ENCODE data around the gene ABCD1.
A peak's percentile ranks its signal among the peaks of the same experiment; 100 is the strongest.
"Not testable (repeated sequence)": the region's sequence is repeated elsewhere in the genome, so short reads cannot be mapped to it uniquely, and the experiment has no call there.

Gene ABCD1

GRCh38 chrX:153724252-153725038 lies at the start of gene ABCD1, which contains the start of gene BCAP31 (continued):
- TF ChIP-seq ZNF513 (tag by site-specific recombination; IDR thresholded peaks at IDR 0.05) (peak; percentile 52), PATZ1 (tag by site-specific recombination; IDR thresholded peaks at IDR 0.05) (peak; percentile 78), KLF10 (tag by site-specific recombination; IDR thresholded peaks at IDR 0.05) (peak; percentile 39), ZNF274 (IDR thresholded peaks at IDR 0.05; ENCODE audit: low read length) (no peak), ZNF274 (tag by site-specific recombination; IDR thresholded peaks at IDR 0.05; ENCODE audit: borderline replicate concordance) (no peak), ZNF76 (tag by site-specific recombination; IDR thresholded peaks at IDR 0.05; ENCODE audit: borderline replicate concordance, low read depth) (peak; percentile 89), ZNF596 (tag by site-specific recombination; IDR thresholded peaks at IDR 0.05) (no peak), SP2 (tag by site-specific recombination; IDR thresholded peaks at IDR 0.05) (peak; percentile 51), IKZF3 (tag by site-specific recombination; IDR thresholded peaks at IDR 0.05) (peak; percentile 50), SP3 (tag by site-specific recombination; IDR thresholded peaks at IDR 0.05) (peak; percentile 90), ZNF837 (tag by site-specific recombination; IDR thresholded peaks at IDR 0.05) (no peak)

GRCh38 chrX:153681175-153681574 lies 43.5 kb upstream of the ABCD1 start:
- ChIA-PET CTCF (interaction anchor here (5.1 kb wide), 1 partner anchor 13 kb away, joined by 39 read pairs; no protein-coding TSS in a partner anchor), POLR2A (no interaction called here)
- Histone ChIP-seq H3K36me3 (ENCODE audit: control insufficient read depth in 2 of 2, insufficient read depth in 1 of 2, low read length in 2 of 2) (no peaks in the 10 kb centered on the region), H3K4me3 (ENCODE audit: low read depth, low read length) (no peak overlapping the region), H3K9me3 (ENCODE audit: control insufficient read depth, insufficient read depth, low read depth, low read length) (no peaks in the 10 kb centered on the region), H3K4me1 (ENCODE audit: control insufficient read depth, insufficient read depth, low read length) (no peaks in the 10 kb centered on the region), H3K27ac (ENCODE audit: extremely low read depth, low read depth, low read length) (no peak overlapping the region)
- TF ChIP-seq BCL6B (tag by site-specific recombination; IDR thresholded peaks at IDR 0.05) (no peak), PRDM4 (tag by site-specific recombination; IDR thresholded peaks at IDR 0.05) (0 out of 2 replicates have a peak, but pooled peaks have one; percentile 32), ZNF768 (tag by site-specific recombination; IDR thresholded peaks at IDR 0.05) (no peak), ZNF658 (tag by site-specific recombination; IDR thresholded peaks at IDR 0.05) (no peak), ZBTB20 (tag by site-specific recombination; IDR thresholded peaks at IDR 0.05) (no peak), WT1 (tag by site-specific recombination; IDR thresholded peaks at IDR 0.05) (no peak), HOXD13 (CRISPR knock-in tag; IDR thresholded peaks at IDR 0.05; ENCODE audit: borderline replicate concordance) (no peak), ZNF362 (tag by site-specific recombination; IDR thresholded peaks at IDR 0.05) (no peak)

- H3K4me3 ChIP-seq (ENCODE audit: low read depth, low read length); H3K36me3 ChIP-seq (ENCODE audit: control insufficient read depth in 2 of 2, insufficient read depth in 1 of 2, low read length in 2 of 2); POLR2A ChIA-PET; H3K4me1 ChIP-seq (ENCODE audit: control insufficient read depth, insufficient read depth, low read length); H3K9me3 ChIP-seq (ENCODE audit: control insufficient read depth, insufficient read depth, low read depth, low read length); H3K27ac ChIP-seq (ENCODE audit: extremely low read depth, low read depth, low read length): not testable (repeated sequence)
- CTCF ChIA-PET = interaction anchor here (1.3 to 5.1 kb wide), 2 partner anchors 15 to 129 kb away, joined by 5 to 39 read pairs; no protein-coding TSS in a partner anchor
Observed at GRCh38 chrX:153683486-153683885, 41.2 kb upstream of the ABCD1 start.

Data from HEK293 (cell line).